ENCODE results near the gene SRGAP3.

- TF ChIP-seq EZH2 (IDR thresholded peaks at IDR 0.05; ENCODE audit: insufficient read depth, poor library complexity, severe bottlenecking): no peak
- no peak for TF ChIP-seq EZH2phosphoT487 (IDR thresholded peaks at IDR 0.05; ENCODE audit: insufficient read depth, low read depth)
Observed at GRCh38 chr3:9036404-9037131, 212.9 kb downstream of the SRGAP3 start.
